Smooth muscle cell (in vitro differentiated cells): ENCODE results near the gene GUCY2F. TPM values are rescaled to one million over a fixed set of nuclear protein-coding genes. Genes with fewer than 3 reads are reported as not detected.
A peak's percentile ranks its signal among the peaks of the same experiment; 100 is the strongest.

Experiments
- DNase-seq: peaks from one replicate; lab custom pipeline; 2025; ENCODE audit not compliant: unreplicated experiment; lab: John Stamatoyannopoulos, UW
- H2AFZ ChIP-seq: fragments of 200-600 bp; sonication (generic); 2 replicates; pipeline ENCODE4 v1.6.0; 2016; ENCODE audit warnings: antibody characterized with exemption, low read depth, mild to moderate bottlenecking
- H3F3A ChIP-seq: fragments of 200-600 bp; sonication (generic); 2 replicates; pipeline ENCODE4 v1.6.0; 2017; ENCODE audit warnings: antibody characterized with exemption, low read depth
- H3K27ac ChIP-seq: fragments of 200-600 bp; sonication (generic); 2 replicates; pipeline ENCODE4 v1.5.1; 2016; ENCODE audit warnings: low read depth, mild to moderate bottlenecking
- H3K27me3 ChIP-seq: fragments of 200-600 bp; sonication (generic); 2 replicates; pipeline ENCODE4 v1.6.1; 2016; ENCODE audit warnings: low read depth, mild to moderate bottlenecking
- H3K36me3 ChIP-seq: fragments of 200-600 bp; sonication (generic); 2 replicates; pipeline ENCODE4 v1.5.1; 2016; ENCODE audit warnings: low read depth
- H3K4me1 ChIP-seq: fragments of 200-600 bp; sonication (generic); 2 replicates; pipeline ENCODE4 v1.5.1; 2016; ENCODE audit warnings: low read depth
- H3K4me2 ChIP-seq: fragments of 200-600 bp; sonication (generic); 2 replicates; pipeline ENCODE4 v1.6.0; 2016; ENCODE audit warnings: mild to moderate bottlenecking
- H3K4me3 ChIP-seq: fragments of 200-600 bp; sonication (generic); 2 replicates; pipeline ENCODE4 v1.5.1; 2016; ENCODE audit warnings: mild to moderate bottlenecking
- H3K79me2 ChIP-seq: fragments of 200-600 bp; sonication (generic); 2 replicates; pipeline ENCODE4 v1.6.0; 2016; ENCODE audit warnings: low read depth, mild to moderate bottlenecking
- H3K9ac ChIP-seq: fragments of 200-600 bp; sonication (generic); 2 replicates; pipeline ENCODE4 v1.6.0; 2016; ENCODE audit warnings: low read depth
- H3K9me3 ChIP-seq: fragments of 200-600 bp; sonication (generic); replicated peaks from 2 replicates; pipeline ENCODE4 v1.5.1; 2016; ENCODE audit warnings: low read depth
- H4K20me1 ChIP-seq: fragments of 200-600 bp; sonication (generic); 2 replicates; pipeline ENCODE4 v1.6.0; 2016; ENCODE audit warnings: low read depth
- CTCF ChIP-seq: fragments of 200-600 bp; sonication (generic); IDR thresholded peaks from 2 replicates; pipeline ENCODE4 v1.5.1; 2017; ENCODE audit warnings: borderline replicate concordance, mild to moderate bottlenecking, antibody characterized with exemption; ENCODE audit not compliant: insufficient read depth, poor library complexity, severe bottlenecking
- WGBS: methylation state at CpG from one replicate; pipeline ENCODE4 v1.1.7; 2016; ENCODE audit warnings: low lambda C conversion rate; 5-methylcytosine and 5-hydroxymethylcytosine counted together
- polyA plus RNA-seq: library from polyadenylated mRNA; unstranded; fragments of >200 nt; fragmentation: Nextera tagmentation; extraction: Ambion mirVana; gene quantifications from 2 replicates; pipeline ENCODE4 v1.2.1, GENCODE V29; 2016
- total RNA-seq: library from RNA; depleted of rRNA; stranded (reverse); fragments of >200 nt; gene quantifications from 2 replicates; pipeline ENCODE4 v1.2.3, GENCODE V29; 2014

The GUCY2F gene
- total and polyA plus RNA-seq, 2 experiments from 2014 or later: not detected

- 60% methylated on average over 4 of the region's 4 CpGs for WGBS
- Histone ChIP-seq H2AFZ (peak overlapping the region; percentile 31), H3F3A (no peaks in the 10 kb centered on the region), H4K20me1 (no peaks in the 10 kb centered on the region), H3K4me2 (no peak overlapping the region), H3K36me3 (no peaks in the 10 kb centered on the region), H3K79me2 (no peaks in the 10 kb centered on the region), H3K9ac (no peak overlapping the region), H3K9me3 (no peaks in the 10 kb centered on the region), H3K27ac (no peak overlapping the region), H3K4me1 (peaks cover 47% of the 10 kb centered on the region), H3K4me3 (no peak overlapping the region), H3K27me3 (no peaks in the 10 kb centered on the region)
- no peak for DNase-seq
- TF ChIP-seq CTCF: no peak
These were observed 78.0 kb downstream of the GUCY2F start for GRCh38 chrX:109403922-109404321.

GRCh38 chrX:109399831-109400230, 82.1 kb downstream of the GUCY2F start:
- 90% methylated on average over 3 of the region's 3 CpGs for WGBS
- DNase-seq: no peak
- H3K27me3 ChIP-seq: no peaks in the 10 kb centered on the region

GRCh38 chrX:109398833-109399232, 83.1 kb downstream of the GUCY2F start:
- H2AFZ ChIP-seq: no peak overlapping the region
- TF ChIP-seq CTCF: no peak
- 87% methylated on average over 2 of the region's 2 CpGs for WGBS
- no peak overlapping the region for H3K27ac ChIP-seq
- DNase-seq: no peak
- no peaks in the 10 kb centered on the region for H3K27me3 ChIP-seq
- H4K20me1 ChIP-seq: no peaks in the 10 kb centered on the region
- no peaks in the 10 kb centered on the region for H3K9me3 ChIP-seq
- H3K79me2 ChIP-seq: no peaks in the 10 kb centered on the region
- no peak overlapping the region for H3K4me3 ChIP-seq
- no peaks in the 10 kb centered on the region for H3K36me3 ChIP-seq
- no peak overlapping the region for H3K9ac ChIP-seq
- peaks cover 47% of the 10 kb centered on the region for H3K4me1 ChIP-seq
- H3K4me2 ChIP-seq: no peak overlapping the region
- no peaks in the 10 kb centered on the region for H3F3A ChIP-seq

More at GRCh38 chrX:109399831-109400230, 82.1 kb downstream of the GUCY2F start:
- Histone ChIP-seq H3K4me2 (no peak overlapping the region), H3K4me1 (peaks cover 55% of the 10 kb centered on the region), H2AFZ (no peak overlapping the region), H3K36me3 (no peaks in the 10 kb centered on the region), H3K9me3 (no peaks in the 10 kb centered on the region), H3F3A (no peaks in the 10 kb centered on the region), H4K20me1 (no peaks in the 10 kb centered on the region), H3K27ac (no peak overlapping the region), H3K79me2 (no peaks in the 10 kb centered on the region), H3K4me3 (no peak overlapping the region), H3K9ac (no peak overlapping the region)
- no peak for TF ChIP-seq CTCF

GRCh38 chrX:109398061-109398460, 83.8 kb downstream of the GUCY2F start:
- no peak overlapping the region for H3K4me3 ChIP-seq
- no peaks in the 10 kb centered on the region for H3F3A ChIP-seq
- H4K20me1 ChIP-seq: no peaks in the 10 kb centered on the region
- no peak overlapping the region for H2AFZ ChIP-seq
- peaks cover 44% of the 10 kb centered on the region for H3K4me1 ChIP-seq
- no peaks in the 10 kb centered on the region for H3K79me2 ChIP-seq
- no peak for TF ChIP-seq CTCF
- no peak for DNase-seq
- no peaks in the 10 kb centered on the region for H3K27me3 ChIP-seq
- no peak overlapping the region for H3K27ac ChIP-seq
- H3K4me2 ChIP-seq: no peak overlapping the region
- H3K36me3 ChIP-seq: no peaks in the 10 kb centered on the region
- 95% methylated on average over 1 of the region's 1 CpG for WGBS
- H3K9ac ChIP-seq: no peak overlapping the region
- no peaks in the 10 kb centered on the region for H3K9me3 ChIP-seq
